ENCODE data around the gene MAGIX. TPM values are rescaled to one million over a fixed set of nuclear protein-coding genes. Genes with fewer than 3 reads are reported as not detected.

Gene MAGIX
- total RNA-seq, 1 experiment from 2014 or later = 2.7 TPM

Other genes starting within 250 kb of the MAGIX start
- 14.6 and 20.6 TPM in 2 replicates for gene PIM2, start 243.7 kb upstream of the MAGIX start, total RNA-seq (2014; rRNA removed; shearing (Covaris generic))
- gene OTUD5, start 205.2 kb upstream of the MAGIX start, total RNA-seq (2014; rRNA removed; shearing (Covaris generic)) = 70.5 and 75.2 TPM in 2 replicates
- gene KCND1, start 190.9 kb upstream of the MAGIX start, total RNA-seq (2014; rRNA removed; shearing (Covaris generic)) = 0.37 and 0.44 TPM in 2 replicates
- gene GRIPAP1, start 160.5 kb upstream of the MAGIX start, total RNA-seq (2014; rRNA removed; shearing (Covaris generic)) = 19.1 and 22.9 TPM in 2 replicates
- gene TFE3, start 119.4 kb upstream of the MAGIX start, total RNA-seq (2014; rRNA removed; shearing (Covaris generic)) = 27.3 and 50.0 TPM in 2 replicates
- 0.12 and 0.98 TPM in 2 replicates for gene CCDC120, start 103.8 kb upstream of the MAGIX start, total RNA-seq (2014; rRNA removed; shearing (Covaris generic))
- gene PRAF2, start 88.8 kb upstream of the MAGIX start, total RNA-seq (2014; rRNA removed; shearing (Covaris generic)) = 4.6 and 10.8 TPM in 2 replicates
- 18.6 and 36.0 TPM in 2 replicates for gene WDR45, start 82.9 kb upstream of the MAGIX start, total RNA-seq (2014; rRNA removed; shearing (Covaris generic))
- 27.2 and 28.2 TPM in 2 replicates for gene GPKOW, start 39.0 kb upstream of the MAGIX start, total RNA-seq (2014; rRNA removed; shearing (Covaris generic))
- gene PLP2, start 9.1 kb downstream of the MAGIX start, total RNA-seq (2014; rRNA removed; shearing (Covaris generic)) = 26.8 and 32.4 TPM in 2 replicates
- gene PRICKLE3, start 23.6 kb downstream of the MAGIX start, total RNA-seq (2014; rRNA removed; shearing (Covaris generic)) = 15.4 and 18.4 TPM in 2 replicates
- gene SYP, start 37.4 kb downstream of the MAGIX start, total RNA-seq (2014; rRNA removed; shearing (Covaris generic)) = 8.7 and 13.8 TPM in 2 replicates
- gene CACNA1F, start 70.6 kb downstream of the MAGIX start, total RNA-seq (2014; rRNA removed; shearing (Covaris generic)) = not detected in 2 replicates
- 24.2 and 32.0 TPM in 2 replicates for gene CCDC22, start 72.7 kb downstream of the MAGIX start, total RNA-seq (2014; rRNA removed; shearing (Covaris generic))
- gene FOXP3, start 102.0 kb downstream of the MAGIX start, total RNA-seq (2014; rRNA removed; shearing (Covaris generic)) = not detected in 2 replicates
- gene PPP1R3F, start 107.0 kb downstream of the MAGIX start, total RNA-seq (2014; rRNA removed; shearing (Covaris generic)) = 2.0 and 2.5 TPM in 2 replicates
- not detected in 2 replicates for gene GAGE10, start 140.9 kb downstream of the MAGIX start, total RNA-seq (2014; rRNA removed; shearing (Covaris generic))
- gene GAGE12J, start 159.3 kb downstream of the MAGIX start, total RNA-seq (2014; rRNA removed; shearing (Covaris generic)) = not detected in 2 replicates
- gene GAGE13, start 168.8 kb downstream of the MAGIX start, total RNA-seq (2014; rRNA removed; shearing (Covaris generic)) = not detected in 2 replicates